Epidermal melanocyte (primary cell): Measurements from ENCODE around the gene RAP1B.

ENCODE experiments used
- DNase-seq: peaks from one replicate; pipeline ENCODE4 v3.0.0; 2011; ENCODE audit warnings: low spot score; ENCODE audit not compliant: insufficient read length

The RAP1B gene

DNA sequence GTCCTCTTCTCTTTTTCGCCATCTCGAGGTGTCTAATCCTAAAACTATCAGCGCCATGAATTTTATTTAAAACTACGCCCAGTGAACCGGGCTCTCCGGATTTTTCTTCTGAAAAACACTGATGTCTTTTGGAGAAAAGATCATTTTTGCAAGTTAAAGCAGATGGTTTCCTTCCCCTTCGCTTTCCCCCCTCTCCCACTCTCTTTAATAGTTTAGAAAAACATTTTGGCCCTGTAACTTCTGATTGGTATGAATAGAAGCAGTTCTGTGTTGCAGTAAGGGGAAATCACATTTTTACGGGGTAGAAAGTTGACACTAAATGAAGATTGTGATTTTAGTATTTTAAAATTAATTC is 1.1 kb downstream of the RAP1B start:
- DNase-seq = no peak

DNA sequence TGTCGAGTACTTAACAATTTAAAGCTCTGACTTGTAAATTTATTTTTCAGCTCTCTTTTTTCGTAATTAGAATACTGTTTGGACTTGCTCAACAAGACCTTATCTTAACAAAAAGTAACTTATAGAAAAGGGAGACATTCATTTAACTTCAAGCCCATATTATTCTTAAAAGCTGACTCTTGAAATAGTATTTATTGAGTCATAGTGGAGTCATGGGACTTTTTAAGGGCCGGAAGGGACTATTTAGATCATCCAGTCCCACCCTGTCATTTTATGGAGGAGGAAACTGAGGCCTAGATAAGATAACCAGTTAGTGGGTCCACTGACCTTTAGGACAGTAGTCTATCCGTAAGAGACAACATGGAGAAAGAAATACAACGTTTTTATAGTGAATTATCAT is 1.5 kb downstream of the RAP1B start:
- no peak for DNase-seq

DNA sequence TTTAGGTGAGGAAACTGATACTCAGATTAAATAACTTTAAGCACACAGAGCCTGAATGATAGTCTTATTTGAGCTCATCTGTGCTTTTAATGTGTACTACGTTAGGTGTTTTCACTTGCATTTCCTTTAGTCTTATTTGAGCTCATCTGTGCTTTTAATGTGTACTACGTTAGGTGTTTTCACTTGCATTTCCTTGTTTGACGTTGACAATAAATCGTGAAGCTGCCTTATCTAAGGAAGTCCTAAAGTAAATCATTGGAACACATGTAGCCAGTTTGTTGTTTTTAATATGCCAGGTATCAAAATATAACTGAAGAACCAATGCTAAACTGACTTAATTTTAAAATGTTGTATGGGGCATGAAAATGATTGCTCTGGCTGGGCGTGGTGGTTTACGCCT is 2.0 kb downstream of the RAP1B start:
- no peak for DNase-seq

DNA sequence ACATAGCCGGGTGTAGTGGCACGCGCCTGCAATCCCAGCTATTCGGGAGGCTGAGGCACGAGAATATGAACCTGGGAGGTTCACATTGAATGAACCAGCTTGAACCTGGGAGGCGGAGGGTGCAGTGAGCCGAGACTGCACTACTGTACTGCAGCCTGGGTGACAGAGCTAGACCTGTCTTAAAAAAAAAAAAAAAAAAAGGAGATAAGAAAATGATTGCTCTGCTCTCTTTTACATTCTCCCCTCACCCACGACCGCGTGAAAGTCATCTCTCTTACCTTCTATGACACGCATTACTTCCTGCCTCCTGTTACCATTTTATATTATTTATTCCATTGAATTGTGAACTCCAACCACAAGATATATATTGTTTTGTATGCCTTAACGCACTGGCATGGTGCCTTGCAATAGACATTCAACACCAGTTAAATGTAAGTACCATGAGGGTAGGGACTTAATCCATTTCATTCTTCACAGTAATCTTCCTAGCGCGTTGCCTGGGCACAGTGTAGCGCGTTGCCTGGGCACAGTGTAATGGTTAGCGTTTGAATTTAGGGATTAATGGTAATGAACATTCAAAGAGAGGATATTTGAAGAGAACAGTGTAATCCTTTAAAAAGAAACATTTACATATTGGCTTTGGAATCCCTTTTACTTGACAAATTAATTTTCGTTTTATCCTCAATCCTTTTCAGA is 2.7 kb downstream of the RAP1B start:
- DNase-seq = no peak

DNA sequence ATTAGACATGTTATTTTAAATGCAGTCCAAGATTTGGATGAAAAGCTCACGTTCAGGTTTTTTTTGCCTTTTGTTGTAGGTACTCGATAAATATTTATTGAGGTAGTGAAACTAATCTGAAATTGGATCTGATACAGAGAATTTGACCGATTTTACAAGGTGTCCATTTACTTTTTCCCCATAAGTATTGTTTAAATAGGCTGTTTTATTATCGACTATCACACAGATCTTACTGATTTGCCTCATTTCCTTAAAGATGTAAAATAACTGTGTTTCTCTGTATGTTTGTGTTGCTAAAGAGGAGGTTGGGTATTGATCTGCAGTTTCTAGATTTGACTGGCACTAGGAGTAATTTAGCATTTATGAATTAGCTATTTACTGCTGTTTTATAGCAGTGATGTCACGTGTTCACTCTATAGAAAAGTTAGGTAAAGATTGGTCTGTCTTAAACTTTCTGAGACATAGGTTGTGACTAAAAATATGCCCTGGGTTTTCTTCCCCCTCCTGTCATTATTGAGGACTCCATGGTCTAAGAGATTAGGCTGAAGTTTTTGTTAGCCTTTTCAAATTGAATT is 3.5 kb downstream of the RAP1B start:
- no peak for DNase-seq

DNA sequence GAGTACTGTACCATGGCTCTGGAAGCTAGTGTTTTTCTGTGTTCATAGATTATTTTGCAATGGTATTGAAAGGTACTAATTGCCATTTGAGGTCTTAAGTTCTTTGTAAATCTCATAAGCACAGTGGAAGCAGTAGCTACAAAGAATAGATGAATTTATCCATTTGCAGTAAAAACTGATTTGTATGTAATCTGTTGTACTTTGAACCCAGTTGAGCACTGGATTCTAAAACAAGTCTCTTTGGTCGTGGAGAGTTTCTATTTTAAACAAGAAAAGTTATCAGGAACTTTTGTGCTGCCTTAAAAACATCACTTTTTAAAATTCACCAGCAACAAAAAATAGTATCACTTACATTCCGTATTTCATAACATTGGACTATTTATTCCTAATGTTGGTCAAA is 4.1 kb downstream of the RAP1B start:
- DNase-seq = no peak

DNA sequence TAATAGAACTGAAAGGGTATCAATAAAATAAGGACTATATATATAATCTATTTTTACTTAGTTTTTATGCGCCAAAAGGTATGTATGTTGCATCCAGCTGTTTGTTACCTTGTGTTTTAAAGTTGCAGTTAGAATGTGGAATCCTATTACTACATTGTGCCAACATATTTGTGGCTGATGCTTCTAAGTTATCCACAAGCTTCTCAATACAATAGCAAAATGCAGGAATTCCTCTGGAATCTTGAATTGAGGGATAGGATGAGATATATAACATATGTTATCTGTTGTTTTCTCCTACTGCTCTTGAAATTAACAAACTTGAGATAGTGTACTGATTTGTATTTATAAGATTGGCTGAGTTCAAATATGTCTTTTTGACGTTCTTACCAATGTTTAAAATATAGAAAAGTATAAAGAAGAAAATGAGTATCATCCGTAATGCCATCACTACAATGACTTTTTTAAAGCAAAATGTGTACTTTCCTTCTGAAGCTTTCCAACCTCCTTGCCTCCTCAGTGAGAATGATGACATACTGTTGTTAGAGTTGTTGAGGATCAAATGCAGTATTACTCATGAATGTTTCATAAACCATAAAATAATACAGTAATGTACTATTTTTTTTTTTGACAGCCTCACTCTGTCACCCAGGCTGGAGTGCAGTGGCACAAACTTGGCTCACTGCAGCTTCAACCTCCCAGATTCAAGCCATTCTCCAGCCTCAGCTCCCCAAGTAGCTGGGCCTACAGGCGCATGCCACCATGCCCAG is 6.6 kb downstream of the RAP1B start:
- DNase-seq = no peak

DNA sequence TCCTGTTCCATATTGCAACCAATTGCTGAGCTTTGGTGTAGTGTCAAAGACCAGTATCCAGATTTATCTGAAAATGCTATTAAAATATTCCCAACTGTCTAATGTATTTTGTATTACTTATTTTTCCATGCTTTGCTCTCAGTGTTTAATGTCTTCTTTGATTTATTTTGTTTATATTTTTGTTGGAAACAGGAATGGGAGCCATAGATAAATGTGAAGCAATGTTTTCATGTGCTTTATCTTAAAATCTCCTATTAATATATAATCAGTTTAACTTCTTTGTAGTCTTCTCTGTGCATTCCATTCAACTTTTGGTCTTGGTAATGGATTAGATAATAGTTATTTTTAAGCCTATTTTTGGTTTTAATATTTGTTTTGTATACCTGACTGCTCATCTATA is 8.8 kb downstream of the RAP1B start:
- no peak for DNase-seq

DNA sequence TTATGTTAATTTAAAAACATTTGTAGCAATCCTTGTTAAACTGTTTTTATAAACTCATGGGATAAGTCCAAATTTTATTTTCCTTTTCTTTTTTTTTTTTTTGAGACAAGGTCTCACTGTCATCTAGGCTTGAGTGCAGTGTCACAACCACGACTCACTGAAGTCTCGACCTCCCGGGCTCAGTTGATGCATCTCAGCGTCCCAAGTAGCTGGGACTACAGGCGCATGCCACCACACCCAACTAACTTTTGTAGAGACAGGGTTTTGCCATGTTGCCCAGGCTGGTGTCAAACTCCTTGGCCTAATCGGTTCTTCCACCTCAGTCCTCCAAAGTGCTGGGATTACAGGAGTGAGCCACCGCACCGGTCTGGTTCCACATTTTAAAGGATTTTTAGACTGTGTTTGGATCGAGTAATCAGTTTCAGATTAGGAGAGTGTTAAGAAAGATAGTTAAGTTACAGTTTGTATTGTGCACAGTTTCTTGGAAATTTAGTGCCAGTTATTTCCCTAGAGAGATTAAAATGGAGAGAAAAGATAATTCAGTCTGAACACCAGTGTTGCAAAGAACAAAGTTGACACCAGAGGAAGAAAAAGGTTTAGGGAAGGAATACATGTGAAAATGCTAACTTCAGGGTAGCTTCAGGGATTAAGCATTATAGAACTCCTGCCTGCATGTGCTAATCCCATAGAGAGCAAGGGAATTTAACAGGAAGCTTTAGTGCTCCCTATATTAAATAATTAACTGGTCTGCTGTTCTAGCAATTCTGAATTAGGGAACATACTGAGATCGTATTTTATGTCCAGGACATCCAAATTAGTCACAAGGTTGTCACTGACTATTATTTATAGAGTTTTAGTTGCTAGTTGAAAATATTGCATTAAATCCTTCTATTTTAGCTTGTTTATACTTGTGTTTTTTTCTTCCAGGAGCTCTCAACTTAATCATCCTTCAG is 10.1 kb downstream of the RAP1B start:
- DNase-seq = no peak

DNA sequence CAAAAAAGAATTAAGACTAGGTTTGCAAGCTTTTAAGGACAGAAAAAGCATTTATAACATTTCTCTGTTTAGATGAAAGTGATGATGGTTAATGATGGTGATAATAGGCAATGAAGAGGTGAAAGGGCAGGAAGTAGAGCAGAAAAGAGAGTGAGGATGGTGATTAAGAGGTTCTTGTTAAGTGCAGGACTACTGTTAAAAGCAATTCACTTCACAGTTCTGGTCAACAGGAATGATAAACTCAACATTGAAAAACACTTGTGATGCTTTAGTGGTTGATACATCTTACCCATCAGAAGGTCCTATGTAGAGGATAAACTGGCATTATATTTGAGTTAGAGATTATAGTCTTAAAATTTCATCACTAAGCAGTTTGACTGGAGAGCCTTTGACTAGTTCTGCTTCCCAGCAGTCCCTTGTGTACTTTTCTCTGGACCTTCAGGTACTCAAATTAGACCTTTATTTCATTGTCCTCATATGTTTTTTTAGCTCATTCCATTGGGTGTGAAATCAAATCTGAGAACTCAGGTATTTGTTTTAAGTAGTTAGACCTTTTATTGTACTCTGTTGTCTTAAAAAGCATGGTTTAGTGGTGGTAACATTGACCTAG is 10.9 kb downstream of the RAP1B start:
- no peak for DNase-seq

DNA sequence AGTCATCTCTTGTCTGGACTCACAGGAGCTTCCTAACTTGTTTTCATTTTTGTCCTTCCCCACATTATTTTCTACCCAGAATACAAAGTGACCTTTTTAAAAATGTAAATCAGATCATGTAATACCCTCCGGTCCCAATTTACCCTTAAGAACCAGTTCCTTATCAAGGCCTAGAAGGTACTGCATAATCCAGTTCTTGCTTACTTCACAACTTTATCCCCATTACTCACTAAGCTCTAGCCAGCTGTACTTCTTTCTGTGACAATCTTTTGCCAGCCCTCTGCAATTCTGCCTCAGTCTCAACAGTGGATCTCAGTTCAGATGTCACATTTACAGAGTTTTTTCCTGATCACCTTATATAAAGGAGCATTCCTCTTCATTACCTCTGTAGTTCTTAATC is 11.6 kb downstream of the RAP1B start:
- no peak for DNase-seq

DNA sequence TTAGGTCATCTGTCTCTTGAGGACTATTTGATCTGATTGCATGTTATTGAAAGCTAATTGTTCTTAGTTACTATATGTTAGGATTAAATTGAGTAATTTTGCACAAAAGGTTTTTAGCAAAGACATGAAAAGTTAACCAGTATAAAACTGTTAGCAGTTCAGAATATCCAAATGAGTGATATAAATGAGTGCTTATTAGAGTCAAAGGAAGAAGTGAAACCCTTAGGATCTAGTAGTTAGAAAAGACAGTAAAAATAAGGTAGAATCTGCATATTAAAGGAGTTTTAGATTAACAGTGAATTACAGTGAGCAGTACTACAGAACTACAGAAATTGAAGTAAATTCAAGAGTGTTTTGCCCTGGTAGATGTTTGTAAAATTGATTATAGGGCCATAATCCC is 12.4 kb downstream of the RAP1B start:
- DNase-seq = no peak

DNA sequence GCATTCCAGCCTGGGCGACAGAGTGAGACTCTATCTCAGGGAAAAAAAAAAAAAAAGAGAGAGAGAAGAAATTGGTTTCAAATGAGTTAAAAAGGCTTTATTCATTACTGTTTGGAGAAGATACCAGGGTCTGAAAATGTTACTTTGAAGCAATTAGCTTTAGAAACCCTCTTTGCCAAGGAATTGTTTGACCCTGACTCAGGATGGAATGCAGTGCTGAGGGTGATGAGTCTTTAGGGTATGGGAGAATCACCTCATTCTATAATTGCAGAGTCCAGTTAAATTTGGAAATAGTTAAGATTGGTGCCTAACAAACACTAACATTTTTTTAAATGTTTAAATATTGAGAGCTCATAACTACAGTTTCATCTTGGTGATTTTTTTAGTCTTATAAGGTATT is 13.3 kb downstream of the RAP1B start:
- DNase-seq = no peak

DNA sequence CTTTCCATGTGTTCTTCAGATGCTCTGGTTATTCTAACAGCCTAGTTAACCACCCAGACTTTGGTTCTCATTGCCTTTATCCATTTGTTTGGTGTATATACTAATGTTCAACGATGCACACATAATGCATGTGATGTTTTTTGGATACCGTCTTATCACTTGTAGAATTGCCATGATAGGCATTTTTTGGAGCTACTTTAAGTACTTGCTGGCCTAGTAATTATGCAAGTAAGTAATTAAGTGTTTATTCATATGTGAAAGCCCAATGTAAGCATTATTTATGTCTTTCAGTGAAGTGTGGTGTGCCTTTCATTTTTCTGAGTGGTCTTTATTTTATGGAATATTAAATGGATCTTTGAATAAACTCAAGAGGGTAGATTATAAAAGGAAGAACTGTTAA is 14.2 kb downstream of the RAP1B start:
- DNase-seq = no peak

DNA sequence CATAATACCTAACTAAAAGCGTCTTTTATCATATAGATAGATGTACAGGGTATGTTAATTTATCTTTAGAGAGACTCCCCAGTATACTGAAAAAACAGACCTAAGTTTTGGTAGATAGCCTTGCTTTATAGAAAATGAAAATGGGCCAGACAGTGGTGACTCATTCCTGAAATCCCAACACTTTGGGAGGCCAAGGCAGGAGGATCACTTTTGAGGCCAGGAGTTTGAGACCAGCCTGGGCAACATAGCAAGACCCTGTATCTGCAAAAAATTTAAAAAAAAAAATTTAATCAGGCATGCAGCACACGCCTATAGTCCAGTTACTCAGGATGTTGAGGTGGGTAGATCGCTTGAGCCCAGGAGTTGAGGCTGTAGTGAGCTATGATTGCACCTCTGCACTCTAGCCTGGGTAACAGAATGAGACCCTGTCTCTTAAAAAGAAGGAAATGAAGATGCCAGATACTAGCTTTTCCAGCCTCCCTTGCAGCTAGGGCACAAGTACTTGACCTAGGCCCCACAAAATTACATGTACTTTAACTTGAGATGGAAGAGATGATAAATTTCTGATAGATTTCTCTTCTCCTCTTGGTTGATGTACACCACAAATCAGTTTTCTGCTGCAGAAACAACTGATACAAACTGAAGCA is 17.1 kb downstream of the RAP1B start:
- no peak for DNase-seq

DNA sequence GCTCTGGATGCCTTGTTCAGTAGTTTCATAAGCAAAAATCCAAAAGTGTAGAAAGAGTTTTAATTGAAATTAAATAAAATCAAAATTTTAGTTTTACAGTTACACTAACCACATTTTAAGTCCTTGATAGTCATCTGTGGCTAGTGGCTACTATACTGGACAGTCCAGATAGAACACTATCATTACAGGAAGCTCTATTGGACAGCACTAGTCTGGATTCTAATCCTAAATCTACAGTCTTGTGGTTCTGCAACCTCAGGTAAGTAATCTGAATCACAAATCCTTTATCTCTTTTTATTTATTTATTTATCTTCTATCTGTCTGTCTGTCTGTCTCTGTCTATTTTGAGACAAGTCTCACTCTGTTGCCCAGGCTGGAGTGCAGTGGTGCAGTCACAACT is 18.0 kb downstream of the RAP1B start:
- DNase-seq = no peak

DNA sequence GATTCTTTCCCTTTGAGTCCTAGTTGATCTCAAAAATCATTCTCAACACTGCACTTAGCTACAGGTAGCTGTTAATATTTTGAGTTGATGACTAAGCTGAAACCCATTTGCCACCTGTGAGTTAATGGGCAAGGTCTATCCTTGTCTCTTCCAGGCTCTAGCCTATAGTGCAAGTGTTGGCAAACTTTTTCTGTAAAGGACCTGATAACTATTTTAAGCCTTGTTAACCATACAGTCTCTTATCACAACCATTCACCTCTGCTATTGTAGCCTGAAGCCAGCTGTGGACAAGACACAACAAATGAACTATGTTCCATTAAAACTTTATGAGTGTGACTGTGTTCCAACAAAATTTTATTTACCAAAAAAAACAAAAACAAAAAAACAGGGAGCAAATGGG is 19.4 kb downstream of the RAP1B start:
- no peak for DNase-seq

DNA sequence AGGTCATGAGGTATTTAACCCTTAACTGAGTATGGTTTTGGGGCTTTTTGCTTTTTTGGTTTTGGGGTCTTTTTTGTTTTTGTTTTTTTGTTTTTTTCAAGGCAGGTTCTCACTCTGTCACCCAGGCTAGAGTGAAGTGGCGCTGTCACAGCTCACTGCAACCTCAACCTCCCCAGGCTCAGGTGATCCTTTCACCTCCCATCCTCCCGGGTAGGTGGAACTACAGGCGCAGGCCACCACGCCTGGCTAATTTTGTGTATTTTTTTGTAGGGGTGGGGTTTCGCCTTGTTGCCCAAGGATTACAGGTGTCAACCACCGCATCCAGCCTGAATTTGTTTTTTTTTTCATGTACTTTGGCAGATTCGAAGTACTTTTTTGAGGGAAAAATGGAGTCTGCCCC is 19.9 kb downstream of the RAP1B start:
- DNase-seq = no peak

DNA sequence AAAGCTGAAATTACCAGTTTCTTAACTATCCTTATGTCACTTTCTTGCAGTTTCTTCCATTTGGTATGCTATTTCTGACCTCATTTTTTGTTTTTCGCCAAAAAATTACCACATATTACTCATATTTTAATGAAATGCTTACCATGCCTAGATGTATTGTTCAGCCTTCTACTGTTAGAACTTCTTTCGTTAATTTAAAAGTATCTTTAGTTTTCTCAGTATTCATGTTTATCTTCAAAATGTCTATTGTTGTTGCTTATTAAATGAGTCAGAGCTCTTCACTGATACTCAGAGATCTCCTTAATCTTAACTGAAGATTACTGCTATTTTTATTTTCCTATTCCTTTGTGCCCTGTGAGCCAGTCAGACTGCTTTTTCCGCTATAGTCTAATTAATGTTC is 20.5 kb downstream of the RAP1B start:
- no peak for DNase-seq

DNA sequence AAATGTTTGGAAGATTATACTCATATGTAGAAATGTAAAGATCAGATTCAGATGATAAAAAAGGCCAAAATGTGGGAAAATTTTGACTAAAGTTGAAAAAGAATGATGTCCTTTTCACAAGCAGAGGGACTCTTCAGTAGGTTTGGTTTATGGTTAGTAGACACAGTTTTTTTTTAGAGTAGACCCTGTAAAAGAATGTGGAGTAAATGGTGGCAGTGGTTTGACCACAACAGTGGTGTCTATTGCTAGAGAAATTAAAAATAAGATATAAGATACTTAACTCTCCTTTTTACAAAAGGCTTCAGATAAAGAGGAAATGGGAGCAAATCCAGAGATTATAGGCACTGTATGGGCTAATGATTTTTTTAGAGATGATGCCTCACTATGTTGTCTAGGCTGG is 21.8 kb downstream of the RAP1B start:
- no peak for DNase-seq
